Measurements from ENCODE around the gene SCGB1D2. TPM values are rescaled to one million over a fixed set of nuclear protein-coding genes. Genes with fewer than 3 reads are reported as not detected.

Gene SCGB1D2
- polyA plus RNA-seq, 1 donor (not counting 4 experiments of a cell fraction or from before 2014, with no cell fraction given), result not detected

GRCh38 chr11:62264004-62264403, 22.0 kb downstream of the SCGB1D2 start:
- dilution Hi-C loops (cut with MboI; ENCODE audit: extremely low pct_ligation_motif_present, low sequenced_read_pairs), result no loop called here
- H3K79me2 ChIP-seq (ENCODE audit: control insufficient read depth, insufficient read depth, low read length), result no peaks in the 10 kb centered on the region
- no peak overlapping the region for H3K4me3 ChIP-seq (ENCODE audit: control insufficient read depth in 2 of 3, extremely low read depth in 1 of 3, insufficient read depth in 2 of 3, low read depth in 1 of 3, low read length in 3 of 3)
- no peak overlapping the region for H2AFZ ChIP-seq (ENCODE audit: control insufficient read depth, low read length)
- H3K27me3 ChIP-seq (ENCODE audit: control insufficient read depth, extremely low read depth, insufficient read depth, low read length), result no peaks in the 10 kb centered on the region
- no peaks in the 10 kb centered on the region for H4K20me1 ChIP-seq (ENCODE audit: control insufficient read depth, extremely low read depth, insufficient read depth, low read length)
- H3K9me3 ChIP-seq (ENCODE audit: control insufficient read depth, low read depth, low read length), result no peaks in the 10 kb centered on the region
- DNase-seq (ENCODE audit: low read depth, low spot score) (no peak), FAIRE-seq (no peak)
- TF ChIP-seq CTCF (optimal IDR thresholded peaks at IDR 0.05 in 1 of 3, IDR thresholded peaks at IDR 0.05 in 1 of 3, conservative IDR thresholded peaks at IDR 0.05 in 1 of 3; ENCODE audit: extremely low read depth in 1 of 3, insufficient read depth in 2 of 3, low read length in 3 of 3) (no peak), EZH2 (IDR thresholded peaks at IDR 0.05; ENCODE audit: low read length) (no peak)
- H3K9me1 ChIP-seq (ENCODE audit: control insufficient read depth, extremely low read depth, insufficient read depth, low read length), result no peaks in the 10 kb centered on the region
- no peaks in the 10 kb centered on the region for H3K36me3 ChIP-seq (ENCODE audit: control insufficient read depth in 2 of 2, extremely low read depth in 1 of 2, insufficient read depth in 2 of 2, low read length in 2 of 2)
- H3K9ac ChIP-seq (ENCODE audit: control insufficient read depth, extremely low read depth, insufficient read depth, low read length), result no peak overlapping the region
- no peak overlapping the region for H3K27ac ChIP-seq (ENCODE audit: control insufficient read depth, insufficient read depth, low read length)
- no peak overlapping the region for H3K4me2 ChIP-seq (ENCODE audit: control insufficient read depth, extremely low read depth, insufficient read depth, low read depth, low read length)
- H3K4me1 ChIP-seq (ENCODE audit: control insufficient read depth, extremely low read depth, insufficient read depth, low read length), result no peaks in the 10 kb centered on the region

- dilution Hi-C loops (cut with MboI; ENCODE audit: extremely low pct_ligation_motif_present, low sequenced_read_pairs), result no loop called here
- FAIRE-seq, result no peak
Observed at GRCh38 chr11:62266558-62266957, 24.5 kb downstream of the SCGB1D2 start.

More at GRCh38 chr11:62266558-62266957, 24.5 kb downstream of the SCGB1D2 start:
- Histone ChIP-seq H3K4me3 (ENCODE audit: control insufficient read depth in 2 of 3, extremely low read depth in 1 of 3, insufficient read depth in 2 of 3, low read depth in 1 of 3, low read length in 3 of 3) (no peak overlapping the region), H3K4me2 (ENCODE audit: control insufficient read depth, extremely low read depth, insufficient read depth, low read depth, low read length) (no peak overlapping the region), H3K36me3 (ENCODE audit: control insufficient read depth in 2 of 2, extremely low read depth in 1 of 2, insufficient read depth in 2 of 2, low read length in 2 of 2) (no peaks in the 10 kb centered on the region), H3K9me1 (ENCODE audit: control insufficient read depth, extremely low read depth, insufficient read depth, low read length) (no peaks in the 10 kb centered on the region), H3K27me3 (ENCODE audit: control insufficient read depth, extremely low read depth, insufficient read depth, low read length) (no peaks in the 10 kb centered on the region), H3K9me3 (ENCODE audit: control insufficient read depth, low read depth, low read length) (no peaks in the 10 kb centered on the region), H3K79me2 (ENCODE audit: control insufficient read depth, insufficient read depth, low read length) (no peaks in the 10 kb centered on the region), H3K9ac (ENCODE audit: control insufficient read depth, extremely low read depth, insufficient read depth, low read length) (no peak overlapping the region), H4K20me1 (ENCODE audit: control insufficient read depth, extremely low read depth, insufficient read depth, low read length) (no peaks in the 10 kb centered on the region), H3K4me1 (ENCODE audit: control insufficient read depth, extremely low read depth, insufficient read depth, low read length) (no peaks in the 10 kb centered on the region), H2AFZ (ENCODE audit: control insufficient read depth, low read length) (no peak overlapping the region), H3K27ac (ENCODE audit: control insufficient read depth, insufficient read depth, low read length) (no peak overlapping the region)
- TF ChIP-seq CTCF (optimal IDR thresholded peaks at IDR 0.05 in 1 of 3, IDR thresholded peaks at IDR 0.05 in 1 of 3, conservative IDR thresholded peaks at IDR 0.05 in 1 of 3; ENCODE audit: extremely low read depth in 1 of 3, insufficient read depth in 2 of 3, low read length in 3 of 3) (no peak), EZH2 (IDR thresholded peaks at IDR 0.05; ENCODE audit: low read length) (no peak)
- no peak for DNase-seq (ENCODE audit: low read depth, low spot score)

Measured in keratinocyte (primary cell).